ENCODE data around the gene CFAP100.

CFAP100 gene

GRCh38 chr3:126477061-126477380 is 82.3 kb downstream of the CFAP100 start:
- TF ChIP-seq CTCF (IDR thresholded peaks at IDR 0.05): no peak

- no peak for TF ChIP-seq CTCF (IDR thresholded peaks at IDR 0.05)
Measured at GRCh38 chr3:126478581-126479310, 84.0 kb downstream of the CFAP100 start.

- no peak for TF ChIP-seq CTCF (IDR thresholded peaks at IDR 0.05)
Measured at GRCh38 chr3:126479642-126480041, 84.9 kb downstream of the CFAP100 start.

- no peak for TF ChIP-seq CTCF (IDR thresholded peaks at IDR 0.05)
Measured at GRCh38 chr3:126480206-126480605, 85.5 kb downstream of the CFAP100 start.

- no peak for TF ChIP-seq CTCF (IDR thresholded peaks at IDR 0.05)
Measured at GRCh38 chr3:126480861-126481260, 86.2 kb downstream of the CFAP100 start.

GRCh38 chr3:126481808-126482502 is 87.2 kb downstream of the CFAP100 start:
- TF ChIP-seq CTCF (IDR thresholded peaks at IDR 0.05): no peak

GRCh38 chr3:126482503-126483255 is 88.0 kb downstream of the CFAP100 start:
- TF ChIP-seq CTCF (IDR thresholded peaks at IDR 0.05): no peak

Data from LNCAP (cell line).